HepG2 (cell line): ENCODE measurements around the gene RAB3GAP1. TPM values are rescaled to one million over a fixed set of nuclear protein-coding genes. Genes with fewer than 3 reads are reported as not detected.

Source experiments
- ATF6 ChIP-seq: sonication (generic); formaldehyde crosslinking; conservative IDR thresholded peaks from 2 replicates; pipeline ENCODE4 v1.4.0; 2020; ENCODE audit warnings: missing genetic modification reagents
- DBP ChIP-seq: sonication (generic); formaldehyde crosslinking; IDR thresholded peaks from 2 replicates; pipeline ENCODE4 v1.4.0; 2020; ENCODE audit warnings: missing genetic modification reagents; ENCODE audit errors: not compliant biosample characterization
- DRAP1 ChIP-seq: IDR thresholded peaks from 2 replicates; pipeline ENCODE4 v1.6.1; 2016; ENCODE audit warnings: missing genetic modification reagents, missing compliant biosample characterization
- DZIP1 ChIP-seq: sonication (generic); formaldehyde crosslinking; IDR thresholded peaks from 2 replicates; pipeline ENCODE4 v1.5.0; 2020; ENCODE audit warnings: mild to moderate bottlenecking, missing genetic modification reagents
- ELF4 ChIP-seq: sonication (generic); formaldehyde crosslinking; IDR thresholded peaks from 2 replicates; pipeline ENCODE4 v1.5.0; 2020; ENCODE audit warnings: missing genetic modification reagents, mild to moderate bottlenecking, moderate library complexity, borderline replicate concordance
- LBX2 ChIP-seq: sonication (generic); formaldehyde crosslinking; IDR thresholded peaks from 2 replicates; pipeline ENCODE4 v1.5.0; 2020; ENCODE audit warnings: missing genetic modification reagents, mild to moderate bottlenecking, borderline replicate concordance
- NFYB ChIP-seq: sonication (generic); formaldehyde crosslinking; IDR thresholded peaks from 2 replicates; pipeline ENCODE4 v1.4.0; 2020; ENCODE audit warnings: missing genetic modification reagents
- RBM39 ChIP-seq: fragments of 200-400 bp; formaldehyde crosslinking; IDR thresholded peaks from one replicate; pipeline ENCODE4 v1.6.1; 2018; ENCODE audit warnings: antibody characterized with exemption, mild to moderate bottlenecking, low read depth, low read length; ENCODE audit not compliant: poor library complexity, severe bottlenecking
- SIN3A ChIP-seq: IDR thresholded peaks from 2 replicates; pipeline ENCODE4 v1.6.1; 2011; ENCODE audit warnings: low read depth, mild to moderate bottlenecking, control low read depth, low read length, borderline replicate concordance
- TBX3 ChIP-seq: fragments of 450-650 bp; IDR thresholded peaks from 2 replicates; pipeline ENCODE4 v1.6.1; 2017; ENCODE audit warnings: antibody characterized with exemption, mild to moderate bottlenecking, inconsistent platforms, borderline replicate concordance
- THRA ChIP-seq: sonication (generic); formaldehyde crosslinking; IDR thresholded peaks from 2 replicates; pipeline ENCODE4 v1.4.0; 2020; ENCODE audit warnings: missing genetic modification reagents, borderline replicate concordance
- ZNF225 ChIP-seq: sonication (generic); formaldehyde crosslinking; IDR thresholded peaks from 2 replicates; pipeline ENCODE4 v1.4.0; 2020; ENCODE audit warnings: mild to moderate bottlenecking, missing genetic modification reagents
- ZNF33B ChIP-seq: sonication (generic); formaldehyde crosslinking; IDR thresholded peaks from 2 replicates; pipeline ENCODE4 v1.5.1; 2020; ENCODE audit warnings: mild to moderate bottlenecking, missing genetic modification reagents
- ZNF432 ChIP-seq: sonication (generic); formaldehyde crosslinking; IDR thresholded peaks from 2 replicates; pipeline ENCODE4 v1.5.0; 2020; ENCODE audit warnings: missing genetic modification reagents, mild to moderate bottlenecking, borderline replicate concordance
- ZNF563 ChIP-seq: sonication (generic); formaldehyde crosslinking; IDR thresholded peaks from 2 replicates; pipeline ENCODE4 v1.8.0; 2022; ENCODE audit warnings: mild to moderate bottlenecking, moderate library complexity, missing genetic modification reagents
- ZNF704 ChIP-seq: sonication (generic); formaldehyde crosslinking; IDR thresholded peaks from 2 replicates; pipeline ENCODE4 v1.8.1; 2023; ENCODE audit warnings: mild to moderate bottlenecking, inconsistent platforms, moderate library complexity, missing genetic modification reagents, borderline replicate concordance
- ZNF780A ChIP-seq: sonication (generic); formaldehyde crosslinking; IDR thresholded peaks from 2 replicates; pipeline ENCODE4 v1.8.0; 2022; ENCODE audit warnings: mild to moderate bottlenecking, missing genetic modification reagents, moderate library complexity
- ZNF816 ChIP-seq: sonication (generic); formaldehyde crosslinking; IDR thresholded peaks from 2 replicates; pipeline ENCODE4 v1.8.0; 2022; ENCODE audit warnings: missing genetic modification reagents, mild to moderate bottlenecking, borderline replicate concordance
- polyA plus RNA-seq, 8 experiments: library from polyadenylated mRNA; depleted of rRNA in 3 of 8; stranded (reverse) in 7 of 8; unstranded in 1 of 8; fragments of >200 nt; fragmentation: Illumina TruSeq in 4 of 8; extraction: Trizol in 4 of 8; gene quantifications; 2 replicates each; pipeline versions ENCODE4 v1.2.1 to v1.2.3, GENCODE V29; 2011 to 2016; ENCODE audit warnings: low read depth in 4 of 8, missing spikeins in 1 of 8, mixed read lengths in 1 of 8; ENCODE audit not compliant: insufficient read depth in 1 of 8
- total RNA-seq, 5 experiments: library from RNA; depleted of rRNA; stranded (reverse); fragments of >200 nt; fragmentation: Illumina TruSeq; extraction: Trizol; gene quantifications; 2 replicates each; pipeline ENCODE4 v1.2.3, GENCODE V29; 2016; ENCODE audit warnings: low read depth in 1 of 5

Gene RAB3GAP1
- total and polyA plus RNA-seq, 2 of the 13 experiments (the other 11 are each of a cell fraction or from before 2014, with no cell fraction given) = 15.2 to 48.8 TPM

GRCh38 chr2:135052042-135052876 lies at the start of gene RAB3GAP1 (continued):
- TF ChIP-seq ATF6 (CRISPR knock-in tag) (no peak), NFYB (peak; percentile 16), TBX3 (no peak), ZNF33B (CRISPR knock-in tag) (peak; percentile 84; the same call in 1 of the 2 replicates), DBP (CRISPR knock-in tag) (no peak), LBX2 (CRISPR knock-in tag) (0 out of 2 replicates have a peak, but pooled peaks have one; percentile 52), ZNF704 (CRISPR knock-in tag) (0 out of 2 replicates have a peak, but pooled peaks have one; percentile 12), ZNF816 (no peak), ZNF225 (CRISPR knock-in tag) (peak; percentile 94), SIN3A (peak; percentile 55; the same call in 1 of the 2 replicates), RBM39 (no peak), ZNF780A (no peak), DZIP1 (no peak), THRA (peak; percentile 50; the same call in 1 of the 2 replicates), DRAP1 (CRISPR knock-in tag) (0 out of 2 replicates have a peak, but pooled peaks have one; percentile 12), ELF4 (CRISPR knock-in tag) (peak; percentile 88; the same call in 1 of the 2 replicates), ZNF432 (no peak), ZNF563 (CRISPR knock-in tag) (peak; percentile 62; the same call in 1 of the 2 replicates)
